Measurements from ENCODE around the gene COL15A1.
"Not testable (repeated sequence)": the region's sequence is repeated elsewhere in the genome, so short reads cannot be mapped to it uniquely, and the experiment has no call there.

Gene COL15A1

DNA sequence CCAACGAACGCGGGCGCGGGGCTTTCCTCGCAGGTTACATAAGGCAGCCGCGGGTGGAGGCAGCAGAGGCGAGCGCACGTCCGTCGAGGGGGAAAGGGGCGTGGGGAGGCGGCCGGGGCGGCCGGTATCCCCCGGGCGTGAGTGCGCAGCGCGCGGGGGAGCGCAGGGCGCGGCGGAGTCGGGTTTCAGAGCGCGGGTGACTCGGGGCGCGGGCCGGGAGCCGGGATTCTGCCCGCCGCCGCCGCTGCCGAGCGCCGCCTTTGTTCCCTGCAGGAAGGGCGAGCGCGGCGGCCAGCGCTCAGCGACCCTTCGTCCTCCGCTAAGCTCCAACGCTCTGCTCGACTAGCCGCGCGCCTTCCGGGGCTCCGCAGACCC is at the start of gene COL15A1:
COL15A1 (plus strand) TSS at position 226 of the 375 bp plus-strand sequence. CDS start 155 bp downstream, outside the sequence.
- DNase-seq = no peak

DNA sequence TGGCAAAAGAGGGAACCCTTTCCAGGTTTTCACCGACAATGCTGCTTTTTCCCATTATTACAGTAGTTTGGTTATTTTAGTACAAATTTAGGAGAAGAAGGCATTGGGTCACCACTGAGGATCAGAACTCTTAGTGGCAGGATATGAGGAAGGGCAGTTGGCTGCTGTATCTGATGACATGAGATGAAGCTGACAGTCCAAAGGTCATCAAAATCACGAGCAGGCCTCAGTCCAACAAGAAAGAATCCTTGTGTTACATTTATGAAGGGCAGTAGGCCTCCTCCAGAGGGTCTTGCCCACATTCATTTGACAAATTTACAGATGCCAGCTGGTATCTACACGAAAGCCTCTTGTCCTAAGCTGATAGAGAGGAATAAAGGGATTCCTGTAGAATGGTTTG is 49.5 kb upstream of the COL15A1 start:
- no peak for DNase-seq

DNA sequence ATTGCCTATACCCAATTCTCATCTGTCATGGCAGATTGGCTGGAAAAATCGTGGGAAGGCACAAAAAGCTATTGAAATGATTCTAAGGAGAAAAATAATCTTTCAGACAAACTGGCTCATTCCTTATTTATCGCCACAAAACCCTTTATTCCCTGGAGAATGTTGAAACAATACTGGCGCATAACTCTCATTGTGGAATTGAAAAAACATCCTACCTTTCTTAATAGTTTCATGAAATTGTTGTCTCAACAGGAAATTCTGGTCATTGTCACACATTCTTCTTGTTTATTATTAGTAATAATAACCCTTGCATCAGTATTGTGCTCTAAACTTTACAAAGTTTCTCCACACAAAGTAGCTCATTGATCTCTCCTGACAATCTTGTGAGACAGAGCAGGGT is 48.9 kb upstream of the COL15A1 start:
- DNase-seq = no peak

DNA sequence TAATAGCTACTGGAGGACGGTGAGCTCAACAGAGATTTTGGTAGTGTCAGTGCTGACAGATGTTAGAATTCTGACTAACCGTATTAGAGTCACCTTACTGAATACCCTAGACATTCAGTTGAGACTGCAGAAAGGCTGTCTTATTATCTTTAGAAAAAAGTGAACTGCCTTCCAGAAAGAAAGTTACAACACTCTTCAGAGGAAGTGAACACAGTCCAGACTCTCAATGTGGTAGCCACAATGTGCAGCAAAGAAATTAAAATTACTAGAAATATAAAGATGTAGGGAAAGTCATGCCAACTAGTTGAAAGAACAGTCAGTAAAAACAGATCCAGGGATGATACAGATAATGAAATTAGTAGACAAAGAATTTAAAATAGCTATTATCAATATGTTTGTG is 47.1 kb upstream of the COL15A1 start:
- DNase-seq = no peak

DNA sequence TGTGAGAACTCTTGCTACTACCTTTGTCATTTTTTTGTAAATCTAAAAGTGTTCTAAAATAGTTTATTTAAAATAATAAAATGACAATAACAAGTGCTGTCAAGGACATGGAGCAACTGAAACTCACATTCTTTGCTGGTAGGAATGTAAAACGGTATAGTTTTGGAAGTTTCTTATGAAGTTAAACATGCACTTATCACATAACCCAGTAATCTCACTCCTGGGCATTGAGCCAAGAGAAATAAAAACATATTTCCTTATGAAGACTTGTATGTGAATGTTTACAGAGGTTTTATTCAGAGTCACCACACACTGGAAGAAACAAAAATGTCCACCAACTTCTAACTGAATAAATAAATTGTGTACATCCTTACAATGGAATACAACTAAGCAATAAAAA is 46.0 kb upstream of the COL15A1 start:
- no peak for DNase-seq

DNA sequence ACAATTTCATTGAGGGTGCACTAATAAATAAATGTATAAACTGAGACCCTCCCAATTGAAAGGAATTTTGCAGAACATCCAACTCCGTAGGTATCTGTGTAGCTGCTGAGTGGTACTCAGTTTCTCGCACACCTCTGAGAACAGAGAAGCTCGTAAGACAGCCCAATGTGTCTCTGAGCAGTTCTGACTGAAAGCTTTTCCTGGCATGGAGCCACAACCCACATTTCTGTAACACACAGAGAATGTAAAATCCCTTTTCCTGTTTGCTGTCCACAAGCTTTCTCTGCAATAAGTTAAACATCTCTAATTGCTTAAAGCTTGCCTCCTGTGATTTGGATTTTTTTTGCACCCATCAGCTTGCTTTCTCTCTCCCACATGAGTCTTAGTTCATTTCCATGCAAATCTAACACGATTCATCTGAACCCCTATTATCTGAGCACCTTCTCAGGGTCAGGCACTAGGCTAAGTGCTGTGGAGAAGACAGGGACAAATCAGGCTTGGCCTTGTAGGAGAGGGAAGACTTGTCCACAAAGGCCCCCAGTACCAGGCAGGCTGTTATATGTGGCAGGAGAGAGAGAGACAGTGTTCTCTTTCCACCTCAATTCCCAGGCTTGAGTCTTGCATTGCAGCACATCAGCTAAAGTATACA is 44.2 kb upstream of the COL15A1 start:
- DNase-seq = no peak

DNA sequence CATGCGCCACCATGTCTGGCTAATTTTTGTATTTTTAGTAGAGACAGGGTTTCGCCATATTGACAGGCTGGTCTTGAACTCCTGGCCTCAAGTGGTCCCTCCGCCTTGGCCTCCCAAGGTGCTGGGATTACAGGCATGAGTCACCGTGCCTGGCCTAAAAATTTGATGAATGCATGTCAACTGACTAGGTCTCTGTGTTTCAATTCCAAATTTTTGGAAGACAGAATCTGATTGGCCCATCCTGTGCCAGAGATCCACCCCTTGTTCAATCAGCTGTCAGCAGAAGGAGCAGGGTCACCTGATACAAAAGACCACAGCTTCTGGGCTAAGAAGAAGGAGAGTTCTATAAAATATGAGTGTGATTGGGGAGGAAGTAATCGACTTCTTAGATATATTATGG is 43.5 kb upstream of the COL15A1 start:
- DNase-seq = no peak

DNA sequence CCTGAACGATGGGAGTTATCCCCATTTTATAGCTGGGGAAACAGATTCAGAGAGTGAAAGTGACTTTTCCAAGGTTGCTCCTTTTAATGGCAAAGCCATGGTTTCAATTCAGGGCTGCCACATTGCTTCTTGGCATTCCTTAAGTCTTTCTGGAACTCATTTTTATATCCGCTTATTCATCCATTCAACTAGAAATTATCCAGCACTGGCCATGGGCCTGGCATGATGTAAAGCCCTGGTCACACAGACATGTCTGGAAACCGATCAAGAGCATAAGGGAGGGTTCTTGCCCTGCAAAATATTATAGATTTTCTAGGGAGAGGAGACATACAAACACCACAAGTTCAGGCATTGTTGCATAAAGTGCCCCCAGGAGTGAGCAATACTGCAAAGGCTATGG is 43.0 kb upstream of the COL15A1 start:
- no peak for DNase-seq

DNA sequence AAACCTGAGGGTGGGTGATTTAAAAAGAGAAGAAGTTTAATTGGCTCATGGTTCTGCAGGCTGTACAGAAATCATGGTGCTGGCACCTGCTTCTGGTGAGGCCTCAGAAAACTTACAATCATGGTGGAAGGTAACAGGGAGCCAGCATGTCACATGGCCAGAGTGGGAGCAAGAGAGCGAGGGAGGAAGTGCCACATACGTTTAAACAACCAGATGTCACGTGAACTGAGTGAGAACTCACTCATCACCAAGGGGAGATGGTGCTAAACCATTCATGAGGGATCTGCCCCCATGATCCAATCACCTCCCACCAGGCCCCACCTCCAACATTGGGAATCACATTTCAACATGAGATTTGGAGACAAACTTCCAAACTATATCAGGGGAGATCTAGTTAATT is 41.9 kb upstream of the COL15A1 start:
- not testable (repeated sequence) for DNase-seq

DNA sequence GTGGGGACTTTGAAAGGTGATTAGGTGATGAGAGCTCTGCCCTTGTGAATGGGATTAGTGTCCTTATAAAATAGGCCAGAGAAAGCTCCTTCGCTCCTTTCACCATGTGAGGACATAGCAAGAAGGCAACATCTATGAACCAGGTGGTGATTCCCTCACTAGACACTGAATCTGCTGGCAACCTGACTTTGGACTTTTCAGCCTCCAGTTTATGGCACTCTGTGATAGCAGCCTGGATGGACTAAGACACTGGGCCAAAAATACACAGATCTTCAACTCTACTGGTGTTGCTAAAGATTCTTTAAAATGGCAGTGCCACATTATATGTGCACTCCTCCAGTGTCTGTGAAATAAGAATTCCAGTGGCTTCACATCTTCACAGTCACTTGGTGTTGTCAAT is 41.2 kb upstream of the COL15A1 start:
- DNase-seq = no peak

DNA sequence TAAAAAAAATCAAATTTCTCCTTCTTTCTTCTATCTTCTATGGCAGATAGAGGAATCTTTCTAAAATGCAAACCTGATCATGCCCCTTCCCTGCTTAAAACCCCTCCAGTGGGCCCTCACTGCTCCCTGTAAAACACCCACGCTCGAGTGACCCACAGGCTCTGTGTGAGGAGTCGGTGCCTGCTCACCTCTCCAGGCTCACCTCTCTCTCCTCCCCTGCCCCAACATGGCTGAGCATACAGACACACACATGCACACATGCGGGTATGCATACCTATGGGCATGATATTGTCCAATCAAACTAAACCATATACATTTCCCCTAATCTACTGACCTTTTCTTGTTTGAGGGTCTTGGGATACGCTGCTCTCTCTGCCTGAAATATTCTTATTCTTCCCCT is 40.8 kb upstream of the COL15A1 start:
- no peak for DNase-seq

DNA sequence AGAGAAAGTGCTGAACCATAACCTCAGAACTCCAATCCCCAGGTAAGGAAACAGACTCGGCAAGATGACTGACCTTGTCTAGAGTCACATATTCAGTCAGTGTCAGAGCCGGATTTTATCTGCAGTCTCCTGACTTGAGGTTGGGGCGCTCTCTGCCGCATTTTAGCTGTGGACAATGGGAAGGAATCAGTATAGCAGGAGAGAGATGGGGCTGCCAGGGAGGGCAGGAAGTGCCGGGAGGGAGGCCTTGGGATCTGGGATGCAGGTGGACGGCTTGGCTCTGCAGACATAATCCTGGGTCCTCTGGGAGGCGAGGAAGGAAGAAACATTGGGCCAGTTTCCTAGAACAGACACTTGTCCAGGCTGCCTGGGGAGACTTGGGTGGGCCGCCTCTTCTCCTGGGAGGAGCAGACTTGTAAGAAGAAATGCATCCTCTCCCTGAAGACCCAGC is 39.7 kb upstream of the COL15A1 start:
- DNase-seq = no peak

DNA sequence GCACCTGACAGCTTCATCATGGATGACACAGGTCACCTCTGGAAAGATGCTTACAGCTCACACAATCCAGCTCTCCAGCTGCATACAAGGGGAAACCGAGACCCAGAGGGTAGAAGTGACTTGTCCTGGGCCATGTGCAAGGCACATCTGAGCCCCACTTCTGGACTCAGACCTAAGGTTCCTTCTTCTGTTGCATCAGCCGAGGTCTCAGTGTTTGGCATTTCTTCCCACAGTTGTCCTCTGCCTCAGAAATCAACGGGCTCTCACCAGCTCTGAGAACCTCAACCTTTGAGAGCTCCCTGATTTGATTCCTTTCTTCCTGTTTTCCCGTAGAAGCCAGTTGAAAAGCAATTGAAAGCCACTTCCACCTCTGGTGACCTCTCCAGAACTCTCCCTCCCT is 38.7 kb upstream of the COL15A1 start:
- DNase-seq = no peak

DNA sequence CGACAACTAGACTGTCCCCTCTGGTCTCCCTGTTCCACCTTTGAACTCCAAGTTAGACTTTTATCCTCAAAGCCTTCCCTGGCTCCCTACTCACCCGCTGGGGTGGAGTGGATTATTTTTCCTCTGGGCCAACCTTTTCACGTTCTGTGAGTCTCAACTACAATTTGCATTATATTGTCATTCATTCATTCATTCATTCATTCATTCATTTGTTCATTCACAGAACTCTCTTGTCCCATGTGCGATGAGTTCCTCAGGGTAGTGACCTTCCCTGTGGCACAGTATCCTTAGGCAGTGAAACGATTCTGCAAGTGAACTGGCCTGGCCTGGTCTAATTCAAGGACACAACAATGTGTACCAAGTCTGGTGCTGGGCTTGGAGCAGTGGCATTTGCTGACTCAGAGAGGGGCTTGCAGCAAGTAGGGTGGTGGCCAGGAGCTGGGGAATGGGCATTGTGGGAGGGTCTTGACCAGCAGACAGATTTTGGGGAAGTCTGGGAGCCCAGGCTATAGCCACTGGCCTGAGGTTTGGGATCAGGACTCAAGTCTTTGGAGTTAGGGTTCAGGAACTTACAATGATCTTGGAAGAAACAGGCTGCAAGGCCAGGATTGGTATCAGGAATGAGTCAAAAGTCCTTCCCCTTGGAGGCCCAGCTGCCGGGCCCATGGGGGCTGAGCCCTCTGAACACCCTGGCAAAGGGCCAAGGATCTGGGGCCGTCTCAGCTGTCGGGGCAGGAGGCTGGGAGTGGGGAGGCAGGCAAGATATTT is 37.2 kb upstream of the COL15A1 start:
- DNase-seq = no peak

DNA sequence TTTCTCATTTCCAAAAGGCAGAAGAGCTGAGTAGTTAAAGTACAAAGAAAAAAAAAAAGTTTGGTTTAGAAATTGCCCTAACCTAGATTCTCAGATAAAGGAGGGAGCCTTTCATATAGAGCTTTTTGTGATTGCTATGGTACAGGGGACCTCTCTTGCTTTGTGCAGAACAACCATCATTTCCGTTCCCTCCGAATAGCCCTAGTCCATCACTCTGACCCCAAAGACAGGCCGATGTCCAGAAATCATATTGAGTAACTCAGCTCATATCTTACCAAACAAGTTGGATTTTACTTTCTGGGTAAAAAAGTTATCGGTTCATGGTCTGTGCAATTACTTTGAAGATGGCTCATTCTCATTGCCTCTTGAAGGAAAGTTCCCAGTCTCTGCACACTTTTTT is 36.7 kb upstream of the COL15A1 start:
- DNase-seq = no peak

DNA sequence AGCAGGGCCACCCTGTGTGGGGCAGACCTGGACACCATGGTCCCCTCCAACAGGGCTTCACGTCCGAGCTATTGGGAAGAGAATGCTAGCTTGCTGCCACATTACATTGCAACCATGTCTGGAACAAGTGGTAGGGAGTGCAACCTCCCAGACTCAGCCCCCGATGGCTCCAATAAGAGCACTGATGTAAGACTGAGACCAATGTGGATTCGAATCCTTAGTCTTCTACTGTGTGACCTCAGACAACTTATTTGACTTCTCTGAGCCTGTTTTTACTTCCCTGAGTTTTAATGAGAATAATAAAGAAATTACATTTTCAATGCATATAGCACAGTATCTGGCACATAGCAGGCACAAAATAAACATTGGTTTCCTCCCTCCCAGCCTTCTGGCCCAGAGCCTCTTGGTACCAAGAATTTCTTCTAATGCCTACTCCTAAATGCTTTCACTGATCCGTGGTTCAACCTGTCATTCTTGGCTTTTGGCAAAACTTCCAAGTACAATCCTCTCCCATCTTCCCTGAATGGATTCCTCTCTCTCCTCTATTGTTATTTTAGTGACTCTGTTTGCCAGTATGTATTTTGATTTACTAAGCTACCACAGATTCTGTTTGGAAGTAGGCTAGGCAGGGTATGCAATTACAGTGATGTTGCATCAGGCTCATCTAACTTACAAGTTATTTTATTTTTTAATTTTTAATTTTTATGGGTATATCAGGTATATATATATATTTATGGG is 34.6 kb upstream of the COL15A1 start:
- no peak for DNase-seq

DNA sequence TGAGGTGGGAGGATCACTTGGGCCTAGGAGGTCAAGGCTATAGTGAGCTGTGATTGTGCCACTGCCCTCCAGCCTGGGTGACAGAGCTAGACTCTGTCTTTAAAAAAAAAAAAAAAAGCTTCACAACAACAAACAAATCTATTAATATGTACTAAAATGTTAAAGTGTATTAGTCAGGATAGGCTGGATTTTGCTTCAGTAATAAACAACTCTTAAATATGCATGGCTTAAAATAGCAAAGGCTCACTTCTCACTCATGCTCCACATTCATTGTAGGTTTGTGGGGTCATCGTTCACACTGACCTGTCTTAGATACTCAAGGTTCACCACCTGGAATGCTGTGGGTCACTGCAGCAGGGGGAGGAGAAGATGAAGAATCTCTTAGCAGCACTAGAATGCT is 33.8 kb upstream of the COL15A1 start:
- no peak for DNase-seq

DNA sequence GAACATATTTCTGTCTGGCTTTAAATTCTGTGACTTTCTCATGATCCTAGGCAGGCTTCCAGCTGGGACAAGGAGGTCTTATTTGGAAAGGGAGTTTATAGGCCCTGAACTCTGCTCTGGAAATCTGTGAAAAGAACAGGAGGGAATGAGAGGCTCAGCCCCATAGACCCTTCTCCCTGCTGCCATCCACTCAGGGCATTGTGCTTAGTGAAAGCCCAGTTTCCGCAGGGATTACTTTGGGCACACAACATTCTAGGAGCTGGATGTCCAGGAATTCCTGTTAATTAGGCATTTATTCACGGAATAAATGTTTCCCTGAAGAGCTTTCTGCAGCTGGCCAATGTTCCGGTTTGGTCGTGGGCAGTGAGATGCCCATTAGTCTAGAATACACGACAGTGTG is 32.7 kb upstream of the COL15A1 start:
- no peak for DNase-seq

DNA sequence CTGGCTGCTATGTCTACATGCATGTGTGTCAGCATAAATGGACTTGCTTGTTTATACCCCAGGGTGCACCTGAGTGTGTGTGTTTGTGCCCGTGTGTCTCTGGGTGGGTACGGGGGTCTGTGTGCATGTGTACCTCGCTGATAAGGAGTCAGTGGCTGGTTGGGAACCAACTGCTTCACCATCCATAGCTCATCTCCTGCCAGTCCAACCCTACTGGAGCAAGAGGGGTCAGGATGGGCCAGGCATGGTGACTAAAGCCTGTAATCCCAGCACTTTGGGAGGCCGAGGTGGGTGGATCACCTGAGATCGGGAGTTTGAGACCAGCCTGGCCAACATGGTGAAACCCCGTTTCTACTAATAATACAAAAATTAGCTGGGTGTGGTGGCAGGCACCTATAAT is 32.0 kb upstream of the COL15A1 start:
- not testable (repeated sequence) for DNase-seq

DNA sequence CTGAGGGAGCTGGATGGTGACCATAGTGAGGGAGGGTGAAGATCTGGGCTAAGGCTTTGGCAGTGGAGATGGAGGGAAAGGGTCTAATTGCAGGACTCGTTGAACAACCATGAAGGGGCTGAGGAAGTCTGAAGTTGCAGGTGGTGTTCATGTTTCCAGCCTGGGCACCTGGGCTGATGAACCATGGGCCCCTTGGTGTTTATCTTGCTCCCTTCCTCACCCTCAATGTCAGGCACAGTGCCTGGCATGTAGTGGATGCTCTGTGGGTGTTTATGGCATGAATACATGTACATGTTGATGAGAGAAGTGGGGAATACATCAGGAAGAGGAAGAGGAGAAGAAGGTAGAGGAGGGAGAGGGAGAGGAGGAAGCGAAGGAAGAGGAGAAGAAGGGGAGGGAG is 31.3 kb upstream of the COL15A1 start:
- DNase-seq = no peak

DNA sequence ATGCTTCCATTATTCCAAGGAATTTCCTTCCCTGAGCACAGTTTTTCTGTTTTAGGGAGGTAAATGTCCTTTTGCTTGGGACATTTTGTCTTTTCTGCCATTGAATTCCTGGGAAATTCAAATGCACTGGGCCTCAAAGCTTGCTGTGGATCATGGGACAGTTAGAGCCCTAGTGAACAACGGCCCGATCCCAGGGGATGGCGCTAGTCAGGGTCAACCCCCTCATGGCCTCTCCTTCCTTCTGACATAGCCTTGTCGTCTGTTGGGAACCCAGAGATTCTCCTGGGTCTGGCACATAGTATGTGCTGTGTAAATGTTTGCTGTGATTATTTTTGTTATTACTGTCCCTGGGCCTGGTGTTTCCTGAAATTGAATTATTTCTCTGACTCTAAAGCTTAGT is 30.7 kb upstream of the COL15A1 start:
- no peak for DNase-seq

DNA sequence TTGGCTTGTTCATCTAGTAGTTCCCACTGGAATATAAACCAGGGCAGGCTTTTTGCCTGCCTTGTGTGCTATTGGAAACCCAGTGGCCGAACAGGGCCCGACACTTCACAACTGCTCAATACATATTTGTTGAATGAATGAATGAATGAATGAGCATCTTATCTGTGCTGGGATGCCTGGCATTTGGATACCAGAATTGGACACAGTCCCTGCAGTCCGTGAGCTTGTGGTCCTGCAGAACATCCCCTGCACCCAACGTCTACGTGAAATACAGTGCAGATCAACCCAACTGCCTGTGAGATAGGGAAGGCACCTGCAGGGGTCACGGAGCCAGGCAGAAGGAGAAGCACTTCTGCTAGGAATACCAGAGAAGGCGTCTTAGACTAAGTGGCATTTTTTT is 30.0 kb upstream of the COL15A1 start:
- DNase-seq = no peak

DNA sequence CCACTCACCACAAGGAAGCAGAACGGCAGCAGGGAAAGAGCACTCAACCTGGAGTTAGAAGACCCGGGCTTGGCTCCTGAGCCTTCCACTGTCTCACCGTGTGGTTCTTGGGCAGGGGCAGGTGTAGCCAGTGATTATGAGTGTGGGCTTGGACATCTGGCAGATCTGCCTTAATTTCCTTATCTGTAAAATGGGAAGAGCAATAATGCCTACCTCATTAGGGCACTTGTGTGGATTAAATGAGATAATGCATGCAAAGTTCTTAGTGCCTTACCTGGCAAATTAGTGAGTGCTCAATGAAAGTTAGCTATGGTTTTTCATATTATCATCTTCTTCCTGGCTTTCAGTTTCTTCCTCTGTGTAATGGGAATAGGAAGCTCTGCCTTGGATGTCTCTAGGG is 28.1 kb upstream of the COL15A1 start:
- DNase-seq = no peak

DNA sequence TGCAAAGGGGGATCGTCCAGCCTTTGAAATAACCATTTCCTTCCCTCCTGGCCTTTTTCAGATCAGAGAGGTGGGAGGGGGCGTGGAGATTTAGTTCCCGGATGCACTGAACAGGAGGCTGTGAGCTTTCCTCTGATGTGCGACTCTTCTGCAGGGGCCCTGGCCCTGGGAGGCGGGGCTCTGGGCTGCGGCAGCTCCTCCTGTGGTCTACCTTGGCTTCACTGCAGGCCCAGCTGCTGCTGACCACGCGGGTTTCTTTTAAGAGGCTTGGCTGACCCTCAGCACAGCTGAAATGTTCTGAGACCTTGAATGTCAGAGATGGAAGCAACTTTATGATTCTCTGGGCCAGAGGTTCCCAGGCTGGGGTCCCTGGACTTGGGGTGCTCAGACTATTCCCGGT is 27.0 kb upstream of the COL15A1 start:
- DNase-seq = no peak

All from T1000 (cell line).